Measurements from ENCODE around the gene CLCN2. TPM values are rescaled to one million over a fixed set of nuclear protein-coding genes. Genes with fewer than 3 reads are reported as not detected.

The CLCN2 gene
- total RNA-seq, 1 experiment from 2014 or later, result 10.7 TPM

- in situ Hi-C loops (cut with HindIII; ENCODE audit: low sequenced_read_pairs), result no loop called here
These were observed 695 bp upstream of the CLCN2 start for GRCh38 chr3:184361932-184362667.

GRCh38 chr3:184360929-184361531, 375 bp downstream of the CLCN2 start:
- no peak for DNase-seq (ENCODE audit: low spot score)
- in situ Hi-C loops (cut with HindIII; ENCODE audit: low sequenced_read_pairs), result no loop called here

More at GRCh38 chr3:184361932-184362667, 695 bp upstream of the CLCN2 start:
- peak; percentile 67 for DNase-seq (ENCODE audit: low spot score)

- no peak for DNase-seq (ENCODE audit: low spot score)
- in situ Hi-C loops (cut with HindIII; ENCODE audit: low sequenced_read_pairs), result no loop called here
These were observed 1.1 kb downstream of the CLCN2 start for GRCh38 chr3:184360070-184360928.

- DNase-seq (ENCODE audit: low spot score), result no peak
- in situ Hi-C loops (cut with HindIII; ENCODE audit: low sequenced_read_pairs), result no loop called here
These were observed 1.8 kb downstream of the CLCN2 start for GRCh38 chr3:184359610-184360009.

- DNase-seq (ENCODE audit: low spot score), result no peak
- in situ Hi-C loops (cut with HindIII; ENCODE audit: low sequenced_read_pairs), result no loop called here
These were observed 2.5 kb downstream of the CLCN2 start for GRCh38 chr3:184358921-184359350.

GRCh38 chr3:184358124-184358767, 3.2 kb downstream of the CLCN2 start:
- in situ Hi-C loops (cut with HindIII; ENCODE audit: low sequenced_read_pairs), result no loop called here
- DNase-seq (ENCODE audit: low spot score), result no peak

- in situ Hi-C loops (cut with HindIII; ENCODE audit: low sequenced_read_pairs), result no loop called here
- DNase-seq (ENCODE audit: low spot score), result no peak
These were observed 3.9 kb downstream of the CLCN2 start for GRCh38 chr3:184357248-184358123.

- DNase-seq (ENCODE audit: low spot score), result no peak
- in situ Hi-C loops (cut with HindIII; ENCODE audit: low sequenced_read_pairs), result no loop called here
These were observed 6.0 kb downstream of the CLCN2 start for GRCh38 chr3:184355261-184356040.

GRCh38 chr3:184354754-184355153, 6.7 kb downstream of the CLCN2 start:
- in situ Hi-C loops (cut with HindIII; ENCODE audit: low sequenced_read_pairs), result no loop called here
- no peak for DNase-seq (ENCODE audit: low spot score)

- in situ Hi-C loops (cut with HindIII; ENCODE audit: low sequenced_read_pairs), result no loop called here
- DNase-seq (ENCODE audit: low spot score), result no peak
These were observed 7.2 kb downstream of the CLCN2 start for GRCh38 chr3:184354121-184354728.

GRCh38 chr3:184353546-184353941, 7.9 kb downstream of the CLCN2 start:
- DNase-seq (ENCODE audit: low spot score), result no peak
- in situ Hi-C loops (cut with HindIII; ENCODE audit: low sequenced_read_pairs), result no loop called here

GRCh38 chr3:184352897-184353545, 8.4 kb downstream of the CLCN2 start:
- no peak for DNase-seq (ENCODE audit: low spot score)
- in situ Hi-C loops (cut with HindIII; ENCODE audit: low sequenced_read_pairs), result no loop called here

- DNase-seq (ENCODE audit: low spot score), result no peak
- in situ Hi-C loops (cut with HindIII; ENCODE audit: low sequenced_read_pairs), result no loop called here
These were observed 9.1 kb downstream of the CLCN2 start for GRCh38 chr3:184352149-184352785.

GRCh38 chr3:184351511-184352148, 9.8 kb downstream of the CLCN2 start:
- in situ Hi-C loops (cut with HindIII; ENCODE audit: low sequenced_read_pairs), result no loop called here
- DNase-seq (ENCODE audit: low spot score), result no peak

- in situ Hi-C loops (cut with HindIII; ENCODE audit: low sequenced_read_pairs), result no loop called here
- DNase-seq (ENCODE audit: low spot score), result no peak
These were observed 10.8 kb downstream of the CLCN2 start for GRCh38 chr3:184350618-184351017.

Measured in G401 (cell line).